Hematopoietic multipotent progenitor cell treated with erythropoietin and hydrocortisone succinate and interleukin-3 and kit ligand, for 4 days (in vitro differentiated cells): ENCODE data around the gene VPS41.
"Not testable (repeated sequence)": the region's sequence is repeated elsewhere in the genome, so short reads cannot be mapped to it uniquely, and the experiment has no call there.

ENCODE experiments used
- DNase-seq: peaks from one replicate; pipeline ENCODE4 v3.0.0-alpha.2; 2015

VPS41 gene

GRCh38 chr7:38908759-38909335 lies at the start of gene VPS41:
Gene VPS41, minus strand, starts transcription at chr7:38909191. Its CDS starts 17 bp downstream, at chr7:38909174.
- DNase-seq, result peak; percentile 92

GRCh38 chr7:38955892-38956291 lies 46.9 kb upstream of the VPS41 start:
- no peak for DNase-seq

- no peak for DNase-seq
Measured at GRCh38 chr7:38953971-38954370, 45.0 kb upstream of the VPS41 start.

GRCh38 chr7:38953227-38953626 lies 44.2 kb upstream of the VPS41 start:
- no peak for DNase-seq

GRCh38 chr7:38951213-38951612 lies 42.2 kb upstream of the VPS41 start:
- DNase-seq, result no peak

GRCh38 chr7:38950309-38950708 lies 41.3 kb upstream of the VPS41 start:
- DNase-seq, result peak; percentile 13

- not testable (repeated sequence) for DNase-seq
Measured at GRCh38 chr7:38947541-38947940, 38.5 kb upstream of the VPS41 start.

- no peak for DNase-seq
Measured at GRCh38 chr7:38942431-38943051, 33.5 kb upstream of the VPS41 start.

GRCh38 chr7:38940774-38941173 lies 31.8 kb upstream of the VPS41 start:
- DNase-seq, result no peak

- no peak for DNase-seq
Measured at GRCh38 chr7:38938589-38938988, 29.6 kb upstream of the VPS41 start.

GRCh38 chr7:38938001-38938485 lies 29.1 kb upstream of the VPS41 start:
- DNase-seq, result no peak

GRCh38 chr7:38936641-38937040 lies 27.6 kb upstream of the VPS41 start:
- DNase-seq, result no peak

- DNase-seq, result no peak
Measured at GRCh38 chr7:38934536-38934935, 25.5 kb upstream of the VPS41 start.

GRCh38 chr7:38934051-38934450 lies 25.1 kb upstream of the VPS41 start:
- DNase-seq, result no peak

GRCh38 chr7:38932509-38933168 lies 23.6 kb upstream of the VPS41 start:
- DNase-seq, result peak; percentile 78

- DNase-seq, result peak; percentile 46
Measured at GRCh38 chr7:38929460-38930171, 20.6 kb upstream of the VPS41 start.

GRCh38 chr7:38928506-38928905 lies 19.5 kb upstream of the VPS41 start:
- DNase-seq, result no peak

GRCh38 chr7:38927751-38928150 lies 18.8 kb upstream of the VPS41 start:
- no peak for DNase-seq

- DNase-seq, result no peak
Measured at GRCh38 chr7:38920731-38921130, 11.7 kb upstream of the VPS41 start.

- no peak for DNase-seq
Measured at GRCh38 chr7:38916396-38916795, 7.4 kb upstream of the VPS41 start.

GRCh38 chr7:38909870-38910269 lies 879 bp upstream of the VPS41 start:
- DNase-seq, result no peak

GRCh38 chr7:38907766-38908165 lies 1.2 kb downstream of the VPS41 start:
- DNase-seq, result peak; percentile 37

- DNase-seq, result peak; percentile 28
Measured at GRCh38 chr7:38907066-38907465, 1.9 kb downstream of the VPS41 start.
